K562 (cell line): ENCODE data around the gene PRKD1. TPM values are rescaled to one million over a fixed set of nuclear protein-coding genes. Genes with fewer than 3 reads are reported as not detected.

Source experiments
- ATAC-seq: fragments of 200-7000 bp; cut with Tn5 transposase; 3 replicates; pipeline ENCODE4 v1.9.1; 2020; ENCODE audit warnings: moderate library complexity
- BruUV-seq: library from RNA; stranded (reverse); fragments of 400-500 nt; replicated peaks from 2 replicates; lab custom pipeline; 2021; lab: Mats Ljungman, UMichigan
- CTCF ChIA-PET: fragments of 300-600 bp; formaldehyde crosslinking; extraction: SDS; loops from one replicate; lab custom pipeline; 2021; ENCODE audit warnings: low intra/inter-chr PET ratio; lab: Yijun Ruan, JAX
- POLR2A ChIA-PET: fragments of 300-600, 350-650 bp; sonication (Branson Sonifier 250); formaldehyde crosslinking; extraction: SDS; loops from one replicate; lab custom pipeline; 2021; ENCODE audit warnings: antibody characterized with exemption, inconsistent platforms; lab: Yijun Ruan, JAX
- DNase-seq, 4 experiments: peaks; one replicate each; pipeline versions ENCODE4 v3.0.0 to v3.0.0-alpha.2; 2011 to 2018; ENCODE audit warnings: low spot score in 3 of 4, mixed read lengths in 3 of 4; ENCODE audit errors: extremely low read depth in 1 of 4
- FAIRE-seq: peaks from 2 replicates; lab custom pipeline; 2011; peaks lifted over from hg19 to GRCh38; lab: Jason Lieb, UNC
- H2AFZ ChIP-seq: 2 replicates; pipeline ENCODE4 v1.6.0; 2011; ENCODE audit warnings: low read depth, low read length, control low read depth, inconsistent platforms
- H3K27ac ChIP-seq: fragments of 200-600 bp; 3 replicates; pipeline ENCODE4 v1.8.0; 2011; ENCODE audit warnings: low read depth, mild to moderate bottlenecking, control low read depth, inconsistent platforms, low read length, moderate library complexity, mixed read lengths; ENCODE audit errors: extremely low read depth
- H3K27me3 ChIP-seq, 2 experiments: fragments of 300-600 bp in 1 of 2; 2 replicates in 1 of 2; 3 replicates in 1 of 2; pipeline versions ENCODE4 v1.6.0 to v1.8.0; 2011; ENCODE audit warnings: inconsistent platforms in 2 of 2, low read length in 2 of 2, mild to moderate bottlenecking in 1 of 2, mixed read lengths in 1 of 2, moderate library complexity in 1 of 2; ENCODE audit not compliant: control insufficient read depth in 2 of 2, insufficient read depth in 2 of 2
- H3K36me3 ChIP-seq: fragments of 300-600 bp; 3 replicates; pipeline ENCODE4 v1.8.0; 2011; ENCODE audit warnings: mild to moderate bottlenecking, low read length, inconsistent platforms; ENCODE audit not compliant: control insufficient read depth, insufficient read depth
- H3K4me1 ChIP-seq, 2 experiments: fragments of 200-600 bp in 1 of 2; replicated peaks in 1 of 2; 2 replicates in 1 of 2; 3 replicates in 1 of 2; pipeline versions ENCODE4 v1.5.1 to v1.8.0; 2011; ENCODE audit warnings: inconsistent platforms in 2 of 2, low read length in 2 of 2, mild to moderate bottlenecking in 1 of 2, mixed read lengths in 1 of 2, moderate library complexity in 1 of 2; ENCODE audit not compliant: control insufficient read depth in 2 of 2, insufficient read depth in 2 of 2
- H3K4me2 ChIP-seq: 2 replicates; pipeline ENCODE4 v1.6.1; 2011; ENCODE audit warnings: low read length, control low read depth, inconsistent platforms, mixed read lengths; ENCODE audit not compliant: insufficient read depth
- H3K4me3 ChIP-seq: fragments of 200-600 bp; sonication (generic), shearing (Covaris generic); 2 replicates; pipeline ENCODE4 v1.5.1; 2016; ENCODE audit warnings: control low read depth, inconsistent platforms
- H3K79me2 ChIP-seq: fragments of 200-600 bp; 3 replicates; pipeline ENCODE4 v1.8.0; 2011; ENCODE audit warnings: low read length, inconsistent platforms; ENCODE audit not compliant: control insufficient read depth, insufficient read depth
- H3K9ac ChIP-seq, 2 experiments: 2 replicates each; pipeline versions ENCODE4 v1.6.0 to v1.6.1; 2011; ENCODE audit warnings: low read depth in 2 of 2, low read length in 2 of 2, control low read depth in 1 of 2, inconsistent platforms in 1 of 2, mild to moderate bottlenecking in 1 of 2, mixed read lengths in 1 of 2; ENCODE audit not compliant: insufficient read depth in 1 of 2
- H3K9me1 ChIP-seq: one replicate; pipeline ENCODE4 v1.6.0; 2011; ENCODE audit warnings: inconsistent platforms, mild to moderate bottlenecking, low read length, moderate library complexity; ENCODE audit not compliant: control insufficient read depth, insufficient read depth
- H3K9me3 ChIP-seq: replicated peaks from 2 replicates; pipeline ENCODE4 v1.5.1; 2011; ENCODE audit warnings: low read depth, low read length, inconsistent platforms; ENCODE audit not compliant: control insufficient read depth, insufficient read depth
- H4K20me1 ChIP-seq: replicated peaks from 2 replicates; pipeline ENCODE4 v1.6.1; 2011; ENCODE audit warnings: low read length, inconsistent platforms, mixed read lengths; ENCODE audit not compliant: control insufficient read depth, insufficient read depth
- CC2D1A ChIP-seq: fragments of 450-650 bp; IDR thresholded peaks from 2 replicates; pipeline ENCODE4 v1.6.1; 2017; ENCODE audit warnings: mild to moderate bottlenecking
- MTA2 ChIP-seq: fragments of 450-650 bp; IDR thresholded peaks from 2 replicates; pipeline ENCODE4 v1.6.1; 2016; ENCODE audit warnings: low read depth
- PKNOX1 ChIP-seq: fragments of 450-650 bp; IDR thresholded peaks from 2 replicates; pipeline ENCODE4 v1.6.1; 2016
- POLR2B ChIP-seq: fragments of 450-650 bp; IDR thresholded peaks from 2 replicates; pipeline ENCODE4 v1.6.1; 2018; ENCODE audit warnings: low read depth; ENCODE audit not compliant: partially characterized antibody
- SIRT6 ChIP-seq: IDR thresholded peaks from one replicate; pipeline ENCODE4 v1.6.1; 2012; ENCODE audit warnings: low read depth, mild to moderate bottlenecking, control low read depth, inconsistent platforms, low read length, moderate library complexity
- TRIM28 ChIP-seq: fragments of 450-650 bp; IDR thresholded peaks from 2 replicates; pipeline ENCODE4 v1.6.1; 2017
- ZNF217 ChIP-seq: sonication (generic); formaldehyde crosslinking; IDR thresholded peaks from 2 replicates; pipeline ENCODE4 v1.8.0; 2022; ENCODE audit warnings: mild to moderate bottlenecking, missing genetic modification reagents
- WGBS: fragments of 100-300 bp; shearing (Covaris generic); methylation state at CpG from one replicate; pipeline ENCODE4 v1.1.6; 2016; ENCODE audit warnings: low coverage, mixed read lengths; ENCODE audit not compliant: insufficient coverage; ENCODE audit errors: missing lambda C conversion rate; 5-methylcytosine and 5-hydroxymethylcytosine counted together
- in situ Hi-C: fragments of 300-500 bp; cut with MboI; formaldehyde crosslinking; loops from 4 replicates; pipeline ENCODE4 v1.15.0; 2018; ENCODE audit warnings: inconsistent platforms, mixed read lengths
- intact Hi-C: fragments of 100-400 bp; cut with micrococcal nuclease; formaldehyde crosslinking; loops from 2 replicates; pipeline ENCODE4 v1.14.2; 2022
- polyA plus RNA-seq, 8 experiments: library from polyadenylated mRNA; depleted of rRNA in 4 of 8; stranded (reverse) in 5 of 8; unstranded in 3 of 8; fragments of >200 nt; fragmentation: Nextera tagmentation in 2 of 8; fragmentation: Illumina TruSeq in 1 of 8; extraction: Ambion mirVana in 2 of 8; extraction: Trizol in 1 of 8; gene quantifications; 2 replicates each; pipeline versions ENCODE4 v1.2.1 to v1.2.3, GENCODE V29; 2011 to 2014; ENCODE audit warnings: inconsistent platforms in 1 of 8, missing spikeins in 1 of 8
- total RNA-seq, 7 experiments: library from RNA; depleted of rRNA in 6 of 7; stranded (reverse); fragments of >200 nt in 6 of 7; fragmentation: Illumina TruSeq in 2 of 7; extraction: Trizol in 2 of 7; gene quantifications; 2 replicates each; pipeline versions ENCODE4 v1.2.1 to v1.2.3, GENCODE V29; 2011 to 2021; ENCODE audit warnings: low replicate concordance in 1 of 7

PRKD1 gene
- total and polyA plus RNA-seq, 9 of the 15 experiments (the other 6 are each of a cell fraction or from before 2014, with no cell fraction given) = 0.04 to 0.25 (median 0.13) TPM; not detected in 1

DNA sequence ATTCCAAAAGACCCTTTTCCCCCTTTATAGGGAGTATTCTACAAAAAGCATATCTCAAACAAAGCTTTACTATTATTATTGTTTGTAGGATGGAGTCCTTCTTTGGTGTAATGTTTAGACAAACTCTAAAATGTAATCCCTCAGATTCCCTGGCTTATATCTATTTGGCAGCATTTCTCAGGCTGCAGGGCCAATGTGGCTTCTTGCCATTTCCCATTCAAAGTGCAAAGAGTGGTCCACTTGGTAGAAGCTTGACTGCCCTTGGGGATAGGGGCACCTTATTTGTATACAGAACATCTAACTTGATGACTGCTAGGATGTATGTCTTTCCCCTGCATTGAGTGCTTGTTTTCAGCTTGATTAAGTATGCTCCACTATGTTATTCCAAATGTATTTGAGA lies 242.7 kb downstream of the PRKD1 start:
- intact Hi-C loops (no loop called here), in situ Hi-C loops (no loop called here)
- Histone ChIP-seq H3K4me2 (no peak overlapping the region), H3K27ac (no peak overlapping the region), H3K27me3 (no peaks in the 10 kb centered on the region), H3K36me3 (no peaks in the 10 kb centered on the region), H3K9ac (no peak overlapping the region), H4K20me1 (no peaks in the 10 kb centered on the region), H3K4me1 (no peaks in the 10 kb centered on the region), H3K79me2 (no peaks in the 10 kb centered on the region), H3K4me3 (no peak overlapping the region), H2AFZ (no peak overlapping the region), H3K9me3 (no peaks in the 10 kb centered on the region), H3K9me1 (no peaks in the 10 kb centered on the region)
- CTCF ChIA-PET = no interaction called here
- FAIRE-seq (no peak), ATAC-seq (no peak), DNase-seq (no peak)
- no TSS peak for BruUV-seq
- no peak for TF ChIP-seq SIRT6
- no peak for TF ChIP-seq MTA2
- no peak for TF ChIP-seq CC2D1A
- no peak for TF ChIP-seq PKNOX1
- no peak for TF ChIP-seq ZNF217 (CRISPR knock-in tag)
- POLR2A ChIA-PET = no interaction called here

- Histone ChIP-seq H2AFZ (no peak overlapping the region), H3K27ac (no peak overlapping the region), H3K4me2 (no peak overlapping the region), H3K27me3 (no peaks in the 10 kb centered on the region), H3K36me3 (no peaks in the 10 kb centered on the region), H3K9me3 (no peaks in the 10 kb centered on the region), H3K4me3 (no peak overlapping the region), H3K79me2 (no peaks in the 10 kb centered on the region), H4K20me1 (no peaks in the 10 kb centered on the region), H3K4me1 (no peaks in the 10 kb centered on the region), H3K9ac (no peak overlapping the region), H3K9me1 (no peaks in the 10 kb centered on the region)
- ATAC-seq (no peak), DNase-seq (no peak), FAIRE-seq (no peak)
- CTCF ChIA-PET = no interaction called here
- POLR2A ChIA-PET = no interaction called here
- BruUV-seq = no TSS peak
- WGBS = 25% methylated on average over 1 of the region's 2 CpGs
- in situ Hi-C loops (no loop called here), intact Hi-C loops (no loop called here)
- TF ChIP-seq POLR2B = no peak
- TF ChIP-seq TRIM28 = no peak
Observed at GRCh38 chr14:29682789-29683188, 244.9 kb downstream of the PRKD1 start.
